ENCODE measurements around the gene PPP6R3.

GRCh38 chr11:68661014-68661413 lies 200.5 kb downstream of the PPP6R3 start:
- TF ChIP-seq EP300 (IDR thresholded peaks at IDR 0.05), result no peak
- TF ChIP-seq CTCF (IDR thresholded peaks at IDR 0.05), result no peak

Measured in stomach (tissue), 4 donors.